ENCODE measurements around the gene HMGXB3. TPM values are rescaled to one million over a fixed set of nuclear protein-coding genes. Genes with fewer than 3 reads are reported as not detected.

HMGXB3 gene
- total RNA-seq, 1 experiment from 2014 or later, result 56.2 TPM

GRCh38 chr5:150068071-150068470, 67.5 kb downstream of the HMGXB3 start:
- ChIA-PET CTCF (no interaction called here), POLR2A (no interaction called here)
- intact Hi-C loops (cut with micrococcal nuclease; ENCODE audit: unreplicated experiment), result no loop called here
- Histone ChIP-seq H3K9me3 (ENCODE audit: control insufficient read depth, insufficient read depth, low read depth, low read length) (no peaks in the 10 kb centered on the region), H3K27ac (ENCODE audit: low read length) (no peak overlapping the region), H3K36me3 (ENCODE audit: control insufficient read depth, insufficient read depth, low read length) (no peaks in the 10 kb centered on the region), H3K4me3 (ENCODE audit: low read depth in 2 of 2, low read length in 2 of 2) (no peak overlapping the region), H3K27me3 (ENCODE audit: control insufficient read depth, insufficient read depth, low read length) (no peaks in the 10 kb centered on the region), H3K4me1 (ENCODE audit: control insufficient read depth, insufficient read depth, low read length) (no peaks in the 10 kb centered on the region)
- TF ChIP-seq SIN3A (IDR thresholded peaks at IDR 0.05; ENCODE audit: borderline replicate concordance, insufficient read depth, low read depth, low read length) (no peak), TCF7L2 (IDR thresholded peaks at IDR 0.05; ENCODE audit: low read depth, low read length) (no peak), POLR2AphosphoS5 (IDR thresholded peaks at IDR 0.05; ENCODE audit: low read depth, low read length) (no peak)
- TF ChIP-seq, protein P1, sequence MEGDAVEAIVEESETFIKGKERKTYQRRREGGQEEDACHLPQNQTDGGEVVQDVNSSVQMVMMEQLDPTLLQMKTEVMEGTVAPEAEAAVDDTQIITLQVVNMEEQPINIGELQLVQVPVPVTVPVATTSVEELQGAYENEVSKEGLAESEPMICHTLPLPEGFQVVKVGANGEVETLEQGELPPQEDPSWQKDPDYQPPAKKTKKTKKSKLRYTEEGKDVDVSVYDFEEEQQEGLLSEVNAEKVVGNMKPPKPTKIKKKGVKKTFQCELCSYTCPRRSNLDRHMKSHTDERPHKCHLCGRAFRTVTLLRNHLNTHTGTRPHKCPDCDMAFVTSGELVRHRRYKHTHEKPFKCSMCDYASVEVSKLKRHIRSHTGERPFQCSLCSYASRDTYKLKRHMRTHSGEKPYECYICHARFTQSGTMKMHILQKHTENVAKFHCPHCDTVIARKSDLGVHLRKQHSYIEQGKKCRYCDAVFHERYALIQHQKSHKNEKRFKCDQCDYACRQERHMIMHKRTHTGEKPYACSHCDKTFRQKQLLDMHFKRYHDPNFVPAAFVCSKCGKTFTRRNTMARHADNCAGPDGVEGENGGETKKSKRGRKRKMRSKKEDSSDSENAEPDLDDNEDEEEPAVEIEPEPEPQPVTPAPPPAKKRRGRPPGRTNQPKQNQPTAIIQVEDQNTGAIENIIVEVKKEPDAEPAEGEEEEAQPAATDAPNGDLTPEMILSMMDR (IDR thresholded peaks at IDR 0.05), result no peak
- TF ChIP-seq, protein P2, sequence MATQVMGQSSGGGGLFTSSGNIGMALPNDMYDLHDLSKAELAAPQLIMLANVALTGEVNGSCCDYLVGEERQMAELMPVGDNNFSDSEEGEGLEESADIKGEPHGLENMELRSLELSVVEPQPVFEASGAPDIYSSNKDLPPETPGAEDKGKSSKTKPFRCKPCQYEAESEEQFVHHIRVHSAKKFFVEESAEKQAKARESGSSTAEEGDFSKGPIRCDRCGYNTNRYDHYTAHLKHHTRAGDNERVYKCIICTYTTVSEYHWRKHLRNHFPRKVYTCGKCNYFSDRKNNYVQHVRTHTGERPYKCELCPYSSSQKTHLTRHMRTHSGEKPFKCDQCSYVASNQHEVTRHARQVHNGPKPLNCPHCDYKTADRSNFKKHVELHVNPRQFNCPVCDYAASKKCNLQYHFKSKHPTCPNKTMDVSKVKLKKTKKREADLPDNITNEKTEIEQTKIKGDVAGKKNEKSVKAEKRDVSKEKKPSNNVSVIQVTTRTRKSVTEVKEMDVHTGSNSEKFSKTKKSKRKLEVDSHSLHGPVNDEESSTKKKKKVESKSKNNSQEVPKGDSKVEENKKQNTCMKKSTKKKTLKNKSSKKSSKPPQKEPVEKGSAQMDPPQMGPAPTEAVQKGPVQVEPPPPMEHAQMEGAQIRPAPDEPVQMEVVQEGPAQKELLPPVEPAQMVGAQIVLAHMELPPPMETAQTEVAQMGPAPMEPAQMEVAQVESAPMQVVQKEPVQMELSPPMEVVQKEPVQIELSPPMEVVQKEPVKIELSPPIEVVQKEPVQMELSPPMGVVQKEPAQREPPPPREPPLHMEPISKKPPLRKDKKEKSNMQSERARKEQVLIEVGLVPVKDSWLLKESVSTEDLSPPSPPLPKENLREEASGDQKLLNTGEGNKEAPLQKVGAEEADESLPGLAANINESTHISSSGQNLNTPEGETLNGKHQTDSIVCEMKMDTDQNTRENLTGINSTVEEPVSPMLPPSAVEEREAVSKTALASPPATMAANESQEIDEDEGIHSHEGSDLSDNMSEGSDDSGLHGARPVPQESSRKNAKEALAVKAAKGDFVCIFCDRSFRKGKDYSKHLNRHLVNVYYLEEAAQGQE (IDR thresholded peaks at IDR 0.05; ENCODE audit: insufficient read depth in 1 of 2, low read depth in 2 of 2, low read length in 1 of 2), result no peak
- DNase-seq (ENCODE audit: low read depth, low spot score), result no peak
- in situ Hi-C loops (cut with HindIII; ENCODE audit: low pct_unique_long_range_greater_than_20kb, low sequenced_read_pairs), result no loop called here
- BruUV-seq (replicated peaks), result no TSS peak
- no peak for ATAC-seq

DNA sequence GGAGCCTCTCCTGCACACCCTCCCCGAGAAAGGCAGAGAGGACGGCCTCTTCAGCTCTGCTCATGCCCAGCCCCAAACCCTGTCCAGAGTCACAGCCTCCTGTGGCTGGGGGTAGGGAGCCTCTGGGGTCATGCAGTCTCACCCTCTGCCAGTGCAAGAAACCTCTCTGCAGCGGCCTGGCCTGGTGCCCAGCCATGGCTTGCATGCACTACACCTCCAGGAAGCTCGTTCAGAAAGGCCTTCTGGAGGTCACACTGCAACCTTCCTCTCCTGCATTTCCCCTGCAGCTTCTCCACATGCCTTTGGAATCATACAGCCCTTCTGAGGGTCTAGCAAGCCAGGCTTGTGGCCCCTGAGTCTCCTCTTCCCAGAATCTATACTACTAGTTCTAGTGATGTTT, 67.9 kb downstream of the HMGXB3 start:
- TF ChIP-seq TCF7L2 (IDR thresholded peaks at IDR 0.05; ENCODE audit: low read depth, low read length) (no peak), SIN3A (IDR thresholded peaks at IDR 0.05; ENCODE audit: borderline replicate concordance, insufficient read depth, low read depth, low read length) (no peak), POLR2AphosphoS5 (IDR thresholded peaks at IDR 0.05; ENCODE audit: low read depth, low read length) (no peak)
- TF ChIP-seq, protein P1 (IDR thresholded peaks at IDR 0.05), result no peak
- TF ChIP-seq, protein P2 (IDR thresholded peaks at IDR 0.05; ENCODE audit: insufficient read depth in 1 of 2, low read depth in 2 of 2, low read length in 1 of 2), result no peak
- no peak overlapping the region for H3K4me3 ChIP-seq (ENCODE audit: low read depth in 2 of 2, low read length in 2 of 2)
- H3K9me3 ChIP-seq (ENCODE audit: control insufficient read depth, insufficient read depth, low read depth, low read length), result no peaks in the 10 kb centered on the region
- BruUV-seq (replicated peaks), result no TSS peak
- in situ Hi-C loops (cut with HindIII; ENCODE audit: low pct_unique_long_range_greater_than_20kb, low sequenced_read_pairs) (no loop called here), intact Hi-C loops (cut with micrococcal nuclease; ENCODE audit: unreplicated experiment) (no loop called here)
- CTCF ChIA-PET, result no interaction called here
- no peaks in the 10 kb centered on the region for H3K36me3 ChIP-seq (ENCODE audit: control insufficient read depth, insufficient read depth, low read length)
- no peaks in the 10 kb centered on the region for H3K27me3 ChIP-seq (ENCODE audit: control insufficient read depth, insufficient read depth, low read length)
- POLR2A ChIA-PET, result no interaction called here
- DNase-seq (ENCODE audit: low read depth, low spot score) (no peak), ATAC-seq (no peak)
- no peak overlapping the region for H3K27ac ChIP-seq (ENCODE audit: low read length)
- no peaks in the 10 kb centered on the region for H3K4me1 ChIP-seq (ENCODE audit: control insufficient read depth, insufficient read depth, low read length)
